Neural cell (in vitro differentiated cells): ENCODE results near the gene RNASE13.

Experiments used
- EZH2 ChIP-seq: fragments of 200-600, 300-800 bp; shearing (Covaris generic), sonication (generic); IDR thresholded peaks from 2 replicates; pipeline ENCODE4 v1.6.1; 2014; ENCODE audit warnings: antibody characterized with exemption, low read length, borderline replicate concordance, mild to moderate bottlenecking; ENCODE audit not compliant: insufficient read depth, poor library complexity, severe bottlenecking
- MXI1 ChIP-seq: fragments of 450-650 bp; conservative IDR thresholded peaks from 2 replicates; pipeline ENCODE4 v1.6.1; 2014; ENCODE audit warnings: antibody characterized with exemption, mild to moderate bottlenecking; ENCODE audit not compliant: poor library complexity, severe bottlenecking
- RAD21 ChIP-seq: fragments of 450-650 bp; conservative IDR thresholded peaks from 2 replicates; pipeline ENCODE4 v1.6.1; 2014; ENCODE audit warnings: antibody characterized with exemption, mild to moderate bottlenecking, moderate library complexity
- TF ChIP-seq, protein P1 (sequence below): fragments of 450-650 bp; IDR thresholded peaks from 2 replicates; pipeline ENCODE4 v1.5.1; 2014; ENCODE audit warnings: antibody characterized with exemption, mild to moderate bottlenecking, moderate library complexity; ENCODE audit not compliant: poor library complexity, severe bottlenecking

DNA sequence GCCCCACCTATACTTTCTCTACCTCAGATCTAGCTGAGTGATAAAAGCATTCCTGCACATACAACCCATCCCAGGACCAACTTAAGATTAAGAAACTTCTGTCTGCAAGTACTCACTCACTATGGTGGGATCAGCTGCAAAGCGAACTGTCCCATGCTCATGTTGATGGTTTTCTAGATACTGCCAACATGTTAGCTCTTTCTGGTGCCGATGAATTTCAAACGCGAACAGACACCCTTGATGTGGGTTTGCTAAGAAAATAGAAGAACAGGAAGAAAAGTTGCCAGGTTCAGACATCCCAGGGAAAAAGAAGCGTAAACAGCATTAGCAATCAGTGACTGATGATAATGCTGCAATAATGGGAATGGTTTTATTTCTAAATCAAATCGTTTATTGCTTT is 37.0 kb downstream of the RNASE13 start:
- TF ChIP-seq MXI1 (no peak), EZH2 (no peak), RAD21 (no peak)
- TF ChIP-seq, protein P1, sequence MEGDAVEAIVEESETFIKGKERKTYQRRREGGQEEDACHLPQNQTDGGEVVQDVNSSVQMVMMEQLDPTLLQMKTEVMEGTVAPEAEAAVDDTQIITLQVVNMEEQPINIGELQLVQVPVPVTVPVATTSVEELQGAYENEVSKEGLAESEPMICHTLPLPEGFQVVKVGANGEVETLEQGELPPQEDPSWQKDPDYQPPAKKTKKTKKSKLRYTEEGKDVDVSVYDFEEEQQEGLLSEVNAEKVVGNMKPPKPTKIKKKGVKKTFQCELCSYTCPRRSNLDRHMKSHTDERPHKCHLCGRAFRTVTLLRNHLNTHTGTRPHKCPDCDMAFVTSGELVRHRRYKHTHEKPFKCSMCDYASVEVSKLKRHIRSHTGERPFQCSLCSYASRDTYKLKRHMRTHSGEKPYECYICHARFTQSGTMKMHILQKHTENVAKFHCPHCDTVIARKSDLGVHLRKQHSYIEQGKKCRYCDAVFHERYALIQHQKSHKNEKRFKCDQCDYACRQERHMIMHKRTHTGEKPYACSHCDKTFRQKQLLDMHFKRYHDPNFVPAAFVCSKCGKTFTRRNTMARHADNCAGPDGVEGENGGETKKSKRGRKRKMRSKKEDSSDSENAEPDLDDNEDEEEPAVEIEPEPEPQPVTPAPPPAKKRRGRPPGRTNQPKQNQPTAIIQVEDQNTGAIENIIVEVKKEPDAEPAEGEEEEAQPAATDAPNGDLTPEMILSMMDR, result no peak
